Measurements from ENCODE around the gene SMYD3. TPM values are rescaled to one million over a fixed set of nuclear protein-coding genes. Genes with fewer than 3 reads are reported as not detected.

SMYD3 gene
- total RNA-seq, 1 experiment from 2014 or later, result 25.5 TPM

DNA sequence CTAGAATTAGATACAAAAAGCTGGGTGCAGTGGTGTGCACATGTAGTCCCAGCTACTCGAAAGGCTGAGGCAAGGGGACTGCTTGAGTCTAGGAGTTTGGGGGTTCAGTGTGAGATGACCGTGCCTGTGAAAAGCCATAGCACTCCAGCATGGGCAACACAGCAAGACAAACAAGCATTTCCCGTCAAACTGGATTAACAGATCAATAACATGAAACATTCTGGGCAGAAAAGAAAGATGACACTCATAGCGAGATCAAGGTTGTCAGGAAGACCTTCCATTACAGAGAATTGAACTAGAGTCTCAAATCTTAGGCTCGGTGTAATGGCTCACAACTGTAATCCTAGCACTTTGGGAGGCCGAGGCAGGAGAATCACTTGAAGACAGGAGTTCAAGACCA lies 45.0 kb upstream of the SMYD3 start:
- Histone ChIP-seq H3T11ph (ENCODE audit: low read length) (no peak overlapping the region), H3K4ac (ENCODE audit: low read depth, low read length) (no peak overlapping the region), H3K27ac (ENCODE audit: insufficient read length, low read depth, low read length) (no peak overlapping the region), H2BK20ac (ENCODE audit: low read depth, low read length, poor library complexity, severe bottlenecking) (no peak overlapping the region), H3K23me2 (ENCODE audit: insufficient read length, low read depth, low read length, poor library complexity, severe bottlenecking) (no peaks in the 10 kb centered on the region), H3K18ac (ENCODE audit: insufficient read length, low read depth, low read length) (no peak overlapping the region), H4K8ac (replicated peaks; ENCODE audit: insufficient read length, low read depth, low read length) (no peak overlapping the region), H2AK5ac (ENCODE audit: insufficient read length, low read length) (no peak overlapping the region), H3K9me3 (ENCODE audit: control insufficient read depth, low read depth, low read length) (no peaks in the 10 kb centered on the region), H4K5ac (ENCODE audit: insufficient read length, low read depth, low read length) (no peak overlapping the region), H3K79me2 (ENCODE audit: insufficient read depth, low read length) (no peaks in the 10 kb centered on the region), H3K27me3 (ENCODE audit: insufficient read depth, low read length) (no peaks in the 10 kb centered on the region), H3K23ac (ENCODE audit: insufficient read length, low read depth, low read length) (no peak overlapping the region), H2BK120ac (ENCODE audit: low read depth, low read length, poor library complexity, severe bottlenecking) (no peak overlapping the region), H3K14ac (ENCODE audit: insufficient read depth, low read length) (no peak overlapping the region), H3K4me1 (ENCODE audit: insufficient read depth, low read length) (no peaks in the 10 kb centered on the region), H2BK15ac (ENCODE audit: low read depth, low read length) (no peak overlapping the region), H4K91ac (ENCODE audit: insufficient read length, low read depth, low read length) (no peak overlapping the region), H3K56ac (ENCODE audit: insufficient read length, low read depth, low read length) (no peak overlapping the region), H4K20me1 (ENCODE audit: control insufficient read depth, insufficient read depth, insufficient read length) (no peaks in the 10 kb centered on the region), H2BK12ac (ENCODE audit: insufficient read length, low read depth, low read length) (no peak overlapping the region), H3K79me1 (ENCODE audit: insufficient read depth, low read depth, low read length, poor library complexity, severe bottlenecking) (peaks cover 3% of the 10 kb centered on the region), H3K9ac (ENCODE audit: extremely low read depth, insufficient read length, low read length) (no peak overlapping the region), H3K4me2 (ENCODE audit: insufficient read depth, insufficient read length, low read length) (no peak overlapping the region), H2AFZ (ENCODE audit: low read length) (no peak overlapping the region), H2BK5ac (ENCODE audit: insufficient read length, low read length) (no peak overlapping the region)
- no peak for DNase-seq
- Mint-ChIP-seq H3K4me1 (no peaks in the 10 kb centered on the region), H3K4me3 (no peak overlapping the region), H3K27ac (no peak overlapping the region), H3K9me3 (no peaks in the 10 kb centered on the region), H3K36me3 (ENCODE audit: insufficient read depth in 1 of 3, low read depth in 3 of 3) (peaks cover 26 to 75% (median 45%) of the 10 kb centered on the region in 3 experiments), H3K27me3 (ENCODE audit: low read depth) (no peaks in the 10 kb centered on the region)
- TF ChIP-seq, protein P1, sequence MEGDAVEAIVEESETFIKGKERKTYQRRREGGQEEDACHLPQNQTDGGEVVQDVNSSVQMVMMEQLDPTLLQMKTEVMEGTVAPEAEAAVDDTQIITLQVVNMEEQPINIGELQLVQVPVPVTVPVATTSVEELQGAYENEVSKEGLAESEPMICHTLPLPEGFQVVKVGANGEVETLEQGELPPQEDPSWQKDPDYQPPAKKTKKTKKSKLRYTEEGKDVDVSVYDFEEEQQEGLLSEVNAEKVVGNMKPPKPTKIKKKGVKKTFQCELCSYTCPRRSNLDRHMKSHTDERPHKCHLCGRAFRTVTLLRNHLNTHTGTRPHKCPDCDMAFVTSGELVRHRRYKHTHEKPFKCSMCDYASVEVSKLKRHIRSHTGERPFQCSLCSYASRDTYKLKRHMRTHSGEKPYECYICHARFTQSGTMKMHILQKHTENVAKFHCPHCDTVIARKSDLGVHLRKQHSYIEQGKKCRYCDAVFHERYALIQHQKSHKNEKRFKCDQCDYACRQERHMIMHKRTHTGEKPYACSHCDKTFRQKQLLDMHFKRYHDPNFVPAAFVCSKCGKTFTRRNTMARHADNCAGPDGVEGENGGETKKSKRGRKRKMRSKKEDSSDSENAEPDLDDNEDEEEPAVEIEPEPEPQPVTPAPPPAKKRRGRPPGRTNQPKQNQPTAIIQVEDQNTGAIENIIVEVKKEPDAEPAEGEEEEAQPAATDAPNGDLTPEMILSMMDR (conservative IDR thresholded peaks at IDR 0.05), result no peak
- WGBS (ENCODE audit: extremely low coverage, insufficient read length, low lambda C conversion rate), result no CpG with 5 or more reads among the region's 6 CpGs

All from H9 (cell line).